HG03571 (cell line): ENCODE data around the gene ELL2.
"Not testable (repeated sequence)": the region's sequence is repeated elsewhere in the genome, so short reads cannot be mapped to it uniquely, and the experiment has no call there.

ENCODE experiments used
- ATAC-seq: cut with Tn5 transposase; IDR thresholded peaks from one replicate; pipeline ENCODE4 v1.9.1; 2021; ENCODE audit not compliant: unreplicated experiment

The ELL2 gene

GRCh38 chr5:95931079-95931833, 30.4 kb downstream of the ELL2 start:
- ATAC-seq, result no peak

GRCh38 chr5:95930141-95930930, 31.3 kb downstream of the ELL2 start:
- no peak for ATAC-seq

GRCh38 chr5:95928724-95929253, 32.9 kb downstream of the ELL2 start:
- ATAC-seq, result no peak

GRCh38 chr5:95927927-95928723, 33.5 kb downstream of the ELL2 start:
- ATAC-seq, result peak; percentile 43

- not testable (repeated sequence) for ATAC-seq
Observed at GRCh38 chr5:95927300-95927699, 34.4 kb downstream of the ELL2 start.

GRCh38 chr5:95925939-95926338, 35.7 kb downstream of the ELL2 start:
- ATAC-seq, result peak; percentile 45

- ATAC-seq, result no peak
Observed at GRCh38 chr5:95925378-95925744, 36.3 kb downstream of the ELL2 start.

- no peak for ATAC-seq
Observed at GRCh38 chr5:95924720-95925377, 36.8 kb downstream of the ELL2 start.

- ATAC-seq, result peak; percentile 43
Observed at GRCh38 chr5:95923918-95924544, 37.6 kb downstream of the ELL2 start.

- no peak for ATAC-seq
Observed at GRCh38 chr5:95922798-95923197, 38.9 kb downstream of the ELL2 start.

GRCh38 chr5:95921501-95921900, 40.1 kb downstream of the ELL2 start:
- no peak for ATAC-seq

GRCh38 chr5:95920822-95921221, 40.8 kb downstream of the ELL2 start:
- no peak for ATAC-seq

- no peak for ATAC-seq
Observed at GRCh38 chr5:95919658-95920057, 42.0 kb downstream of the ELL2 start.

GRCh38 chr5:95918421-95919006, 43.1 kb downstream of the ELL2 start:
- ATAC-seq, result no peak

GRCh38 chr5:95917207-95917606, 44.4 kb downstream of the ELL2 start:
- no peak for ATAC-seq

- no peak for ATAC-seq
Observed at GRCh38 chr5:95916687-95917085, 45.0 kb downstream of the ELL2 start.

GRCh38 chr5:95915999-95916686, 45.5 kb downstream of the ELL2 start:
- peak; percentile 82 for ATAC-seq

- no peak for ATAC-seq
Observed at GRCh38 chr5:95913663-95914062, 48.0 kb downstream of the ELL2 start.

GRCh38 chr5:95912029-95912428, 49.6 kb downstream of the ELL2 start:
- no peak for ATAC-seq
